Measurements from ENCODE around the gene TGFB2.

- TF ChIP-seq CTCF (IDR thresholded peaks at IDR 0.05) (peak in 1 of 4 experiments; percentile 19), POLR2A (IDR thresholded peaks at IDR 0.05) (no peak)
These were observed 16.3 kb downstream of the TGFB2 start for GRCh38 chr1:218361298-218362065.

Data from uterus (tissue), 2 donors.